NCI-H187 (cell line): ENCODE data around the gene CACNA1I.

Experiments
- DNase-seq, 2 experiments: peaks; one replicate each; lab custom pipeline; 2025; lab: John Stamatoyannopoulos, UW

Gene CACNA1I

GRCh38 chr22:39693943-39694500 is 123.5 kb downstream of the CACNA1I start:
- DNase-seq: no peak

GRCh38 chr22:39697790-39698430 is 127.4 kb downstream of the CACNA1I start:
- DNase-seq: no peak

- DNase-seq: peak; percentile 14 to 52
Measured at GRCh38 chr22:39699631-39700360, 129.2 kb downstream of the CACNA1I start.

GRCh38 chr22:39700565-39700964 is 130.0 kb downstream of the CACNA1I start:
- DNase-seq: no peak

GRCh38 chr22:39703091-39703490 is 132.5 kb downstream of the CACNA1I start:
- DNase-seq: no peak

- peak in 1 of 2 experiments; percentile 14 for DNase-seq
Measured at GRCh38 chr22:39703928-39704639, 133.5 kb downstream of the CACNA1I start.

- no peak for DNase-seq
Measured at GRCh38 chr22:39705386-39705785, 134.8 kb downstream of the CACNA1I start.

GRCh38 chr22:39706376-39707140 is 136.0 kb downstream of the CACNA1I start:
- DNase-seq: peak; percentile 43 to 49

GRCh38 chr22:39707351-39707750 is 136.8 kb downstream of the CACNA1I start:
- DNase-seq: no peak

GRCh38 chr22:39707816-39708215 is 137.3 kb downstream of the CACNA1I start:
- no peak for DNase-seq

- no peak for DNase-seq
Measured at GRCh38 chr22:39710380-39711150, 140.0 kb downstream of the CACNA1I start.

GRCh38 chr22:39712081-39712480 is 141.5 kb downstream of the CACNA1I start:
- DNase-seq: no peak

- no peak for DNase-seq
Measured at GRCh38 chr22:39712751-39713525, 142.4 kb downstream of the CACNA1I start.

GRCh38 chr22:39713799-39714290 is 143.3 kb downstream of the CACNA1I start:
- DNase-seq: no peak

GRCh38 chr22:39714321-39714720 is 143.8 kb downstream of the CACNA1I start:
- no peak for DNase-seq

- DNase-seq: no peak
Measured at GRCh38 chr22:39715778-39716495, 145.4 kb downstream of the CACNA1I start.

GRCh38 chr22:39716534-39716933 is 146.0 kb downstream of the CACNA1I start:
- no peak for DNase-seq

GRCh38 chr22:39717099-39717498 is 146.5 kb downstream of the CACNA1I start:
- DNase-seq: no peak

GRCh38 chr22:39718206-39718605 is 147.7 kb downstream of the CACNA1I start:
- DNase-seq: no peak
